Epithelial cell of esophagus (primary cell): ENCODE results near the gene CCT8L2.
"Not testable (repeated sequence)": the region's sequence is repeated elsewhere in the genome, so short reads cannot be mapped to it uniquely, and the experiment has no call there.

Experiments used
- DNase-seq: peaks from one replicate; pipeline ENCODE4 v3.0.0; 2010; ENCODE audit warnings: low read depth
- H3K4me3 ChIP-seq: 2 replicates; pipeline ENCODE4 v1.5.1; 2011; ENCODE audit warnings: mild to moderate bottlenecking, low read length, control low read depth
- CTCF ChIP-seq: IDR thresholded peaks from 2 replicates; pipeline ENCODE4 v1.5.1; 2011; ENCODE audit warnings: low read depth, mild to moderate bottlenecking, low read length, control low read depth, inconsistent platforms; ENCODE audit not compliant: insufficient read depth; ENCODE audit errors: missing control alignments

The CCT8L2 gene

DNA sequence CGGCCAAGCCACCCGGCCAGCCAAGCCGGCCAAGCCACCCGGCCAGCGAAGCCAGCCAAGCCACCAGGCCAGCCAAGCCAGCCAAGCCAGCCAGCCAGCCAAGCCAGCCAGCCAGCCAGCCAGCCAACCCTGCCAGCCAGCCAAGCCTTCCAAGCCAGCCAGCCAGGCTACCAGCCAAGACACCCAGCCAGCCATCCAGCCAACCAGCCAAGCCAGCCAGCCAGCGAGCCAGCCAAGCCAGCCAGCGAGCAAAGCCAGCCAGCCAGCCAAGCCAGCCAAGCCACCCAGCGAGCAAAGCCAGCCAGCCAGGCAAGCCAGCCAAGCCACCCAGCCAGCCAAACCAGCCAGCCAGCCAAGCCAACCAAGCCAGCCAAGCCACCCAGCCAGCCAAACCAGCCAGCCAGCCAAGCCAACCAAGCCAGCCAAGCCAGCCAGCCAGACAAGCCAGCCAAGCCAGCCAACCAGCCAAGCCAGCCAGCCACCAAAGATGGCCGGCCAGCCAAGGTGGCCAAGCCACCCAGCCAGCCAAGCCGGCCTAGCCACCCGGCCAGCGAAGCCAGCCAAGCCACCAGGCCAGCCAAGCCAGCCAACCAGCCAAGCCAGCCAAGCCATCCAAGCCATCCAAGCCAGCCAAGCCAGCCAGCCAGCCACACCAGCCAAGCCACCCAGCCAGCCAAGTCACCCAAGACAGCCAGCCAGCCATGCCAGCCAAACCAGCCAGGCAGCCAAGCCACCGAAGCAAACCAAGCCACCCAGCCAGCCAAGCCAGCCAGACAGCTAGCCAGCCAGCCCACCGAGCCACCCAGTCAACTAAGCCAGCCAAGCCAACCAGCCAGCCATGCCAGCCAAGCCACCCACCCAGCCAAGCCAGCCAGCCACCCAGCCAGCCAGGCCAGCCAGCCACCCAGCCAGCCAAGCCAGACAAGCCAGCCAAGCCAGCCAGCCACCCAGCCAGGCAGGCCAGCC, 28.8 kb downstream of the CCT8L2 start:
- no peak overlapping the region for H3K4me3 ChIP-seq
- no peak for DNase-seq
- TF ChIP-seq CTCF, result no peak

DNA sequence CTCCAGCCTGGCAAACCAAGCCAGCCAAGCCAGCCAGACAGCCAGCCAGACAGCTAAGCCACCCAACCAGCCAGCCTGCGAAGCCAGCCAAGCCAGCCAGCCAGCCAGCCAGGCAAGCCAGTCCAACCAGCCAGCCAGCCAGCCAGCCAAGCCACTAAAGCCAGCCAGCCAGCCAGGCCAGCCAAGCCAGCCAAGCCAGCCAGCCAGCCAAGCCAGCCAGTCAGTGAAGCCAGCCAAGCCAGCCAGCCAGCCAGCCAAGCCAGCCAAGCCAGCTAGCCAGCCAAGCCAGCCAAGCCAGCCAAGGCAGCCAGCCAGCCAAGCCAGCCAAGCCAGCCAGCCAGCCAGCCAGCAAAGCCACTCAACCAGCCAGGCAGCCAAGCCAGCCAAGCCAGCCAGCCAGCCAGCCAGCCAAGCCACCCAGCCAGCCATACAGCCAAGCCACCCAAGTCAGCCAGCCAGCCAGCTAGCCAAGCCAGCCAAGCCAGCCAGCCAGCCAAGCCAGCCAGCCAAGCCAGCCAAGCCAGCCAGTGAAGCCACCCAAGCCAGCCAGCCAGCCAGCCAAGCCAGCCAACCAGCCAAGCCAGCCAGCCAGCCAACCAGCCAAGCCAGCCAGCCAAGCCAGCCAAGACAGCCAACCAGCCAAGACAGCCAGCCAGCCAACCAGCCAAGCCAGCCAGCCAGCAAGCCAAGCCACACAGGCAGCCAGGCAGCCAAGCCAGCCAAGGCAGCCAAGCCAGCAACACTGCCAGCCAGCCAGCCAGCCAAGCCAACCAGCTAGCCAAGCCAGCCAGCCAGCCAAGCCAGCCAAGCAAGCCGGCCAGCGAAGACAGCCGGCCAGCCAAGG, 29.7 kb downstream of the CCT8L2 start:
- no peak for DNase-seq
- no peak overlapping the region for H3K4me3 ChIP-seq
- TF ChIP-seq CTCF, result no peak

- not testable (repeated sequence) for DNase-seq, H3K4me3 ChIP-seq
Observed at GRCh38 chr22:16561093-16561658, 31.4 kb downstream of the CCT8L2 start.

GRCh38 chr22:16560651-16561050, 32.0 kb downstream of the CCT8L2 start:
- H3K4me3 ChIP-seq, DNase-seq: not testable (repeated sequence)

DNA sequence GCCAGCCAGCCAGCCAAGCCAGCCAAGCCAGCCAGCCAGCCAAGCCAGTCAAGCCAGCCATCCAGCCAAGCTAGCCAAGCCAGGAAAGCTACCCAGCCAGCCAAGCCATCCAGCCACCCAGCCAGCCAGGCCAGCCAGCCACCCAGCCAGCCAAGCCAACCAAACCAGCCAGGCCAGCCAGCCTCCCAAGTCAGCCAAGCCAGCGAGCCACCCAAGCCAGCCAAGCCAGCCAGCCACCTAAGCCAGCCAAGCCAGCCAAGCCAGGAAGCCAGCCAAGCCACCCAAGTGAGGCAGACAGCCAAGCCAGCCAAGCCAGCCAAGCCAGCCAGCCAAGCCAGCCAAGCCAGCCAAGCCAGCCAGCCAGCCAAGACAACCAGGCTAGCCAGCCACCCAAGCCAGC, 32.6 kb downstream of the CCT8L2 start:
- not testable (repeated sequence) for H3K4me3 ChIP-seq, DNase-seq

- no peak overlapping the region for H3K4me3 ChIP-seq
- no peak for TF ChIP-seq CTCF
- no peak for DNase-seq
Observed at GRCh38 chr22:16559056-16559955, 33.3 kb downstream of the CCT8L2 start.

DNA sequence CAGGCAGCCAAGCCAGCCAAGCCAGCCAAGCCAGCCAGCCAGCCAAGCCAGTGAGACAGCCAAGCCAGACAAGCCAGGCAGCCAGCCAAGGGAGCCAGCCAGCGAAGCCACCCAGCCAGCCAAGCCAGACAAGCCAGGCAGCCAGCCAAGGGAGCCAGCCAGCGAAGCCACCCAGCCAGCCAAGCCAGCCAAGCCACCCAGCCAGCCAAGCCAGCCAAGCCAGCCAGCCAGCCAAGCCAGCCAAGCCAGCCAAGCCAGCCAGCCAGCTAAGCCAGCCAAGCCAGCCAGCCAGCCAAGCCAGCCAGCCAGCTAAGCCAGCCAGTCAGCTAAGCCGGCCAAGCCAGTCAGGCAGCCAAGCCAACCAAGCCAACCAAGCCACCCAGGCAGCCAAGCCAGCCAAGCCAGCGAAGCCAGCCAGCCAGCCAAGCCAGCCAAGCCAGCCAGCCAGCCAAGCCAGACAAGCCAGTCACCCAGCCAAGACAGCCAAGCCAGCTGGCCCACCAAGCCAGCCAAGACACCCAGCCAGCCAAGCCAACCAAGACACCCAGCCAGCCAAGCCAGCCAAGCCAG, 34.1 kb downstream of the CCT8L2 start:
- H3K4me3 ChIP-seq, DNase-seq: not testable (repeated sequence)

GRCh38 chr22:16557511-16557910, 35.1 kb downstream of the CCT8L2 start:
- not testable (repeated sequence) for H3K4me3 ChIP-seq, DNase-seq

GRCh38 chr22:16555077-16555994, 37.3 kb downstream of the CCT8L2 start:
- DNase-seq, H3K4me3 ChIP-seq: not testable (repeated sequence)

- H3K4me3 ChIP-seq, DNase-seq: not testable (repeated sequence)
Observed at GRCh38 chr22:16543310-16543709, 49.3 kb downstream of the CCT8L2 start.
